Measurements from ENCODE around the gene ZDHHC14. TPM values are rescaled to one million over a fixed set of nuclear protein-coding genes. Genes with fewer than 3 reads are reported as not detected.

Gene ZDHHC14
- total and polyA plus RNA-seq, 2 of the 8 experiments (the other 6 are each of a cell fraction or from before 2014, with no cell fraction given), result 2.9 to 5.3 TPM

DNA sequence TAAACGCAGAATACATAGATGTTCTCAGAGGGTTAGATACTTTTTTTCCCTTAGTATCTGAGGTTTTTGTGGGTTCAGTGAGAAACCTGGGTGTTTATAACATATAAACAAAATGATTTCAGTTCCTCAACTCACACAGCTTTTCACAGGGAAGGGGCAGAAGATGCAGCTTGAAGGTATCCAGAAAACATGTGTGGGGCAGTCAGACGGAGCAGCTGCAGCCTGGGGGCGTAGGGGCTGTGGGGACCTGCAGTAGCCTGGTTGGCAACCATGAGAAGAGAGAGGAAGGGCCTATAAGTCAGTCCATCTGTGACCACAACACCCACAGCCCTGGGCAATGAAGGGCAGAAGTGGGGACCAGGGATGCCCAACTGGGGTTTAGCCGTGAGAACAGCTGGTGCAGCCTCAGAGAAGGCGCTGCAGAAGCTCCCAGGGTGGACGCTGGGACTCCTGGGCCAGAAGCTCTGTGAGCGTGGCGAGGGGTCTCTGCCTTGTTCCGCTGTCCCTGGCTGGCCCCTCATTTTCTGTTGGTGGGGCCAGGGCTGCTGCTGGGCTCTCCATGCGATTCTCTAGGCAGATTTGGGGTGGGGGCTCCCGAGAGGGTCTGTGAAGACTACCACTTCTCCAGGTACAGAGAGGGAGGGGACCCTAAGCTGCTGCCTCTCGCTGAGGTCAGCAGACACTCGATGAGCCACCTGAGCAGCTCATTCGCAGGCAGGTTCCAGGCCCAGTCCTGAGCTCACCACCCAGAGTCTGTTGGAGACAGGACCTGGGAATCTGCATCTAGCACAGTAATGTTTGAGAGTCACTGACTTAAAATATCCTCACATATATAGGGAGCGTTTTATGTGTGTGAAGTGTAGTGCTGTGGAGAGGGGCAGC lies 181.2 kb downstream of the ZDHHC14 start (continued):
- TF ChIP-seq RBBP5 (IDR thresholded peaks at IDR 0.05; ENCODE audit: borderline replicate concordance, low read depth, low read length), result no peak
- TF ChIP-seq POLR2A (IDR thresholded peaks at IDR 0.05; ENCODE audit: control extremely low read depth in 1 of 2, low read depth in 2 of 2, low read length in 2 of 2), result no peak
- TF ChIP-seq EGR1 (IDR thresholded peaks at IDR 0.05; ENCODE audit: borderline replicate concordance, low read depth, low read length), result no peak
- TF ChIP-seq GABPA (IDR thresholded peaks at IDR 0.05; ENCODE audit: borderline replicate concordance, insufficient read depth, low read length), result no peak
- no peak for TF ChIP-seq RNF2 (IDR thresholded peaks at IDR 0.05; ENCODE audit: borderline replicate concordance, low read depth, low read length, missing control alignments, poor library complexity, severe bottlenecking)
